Heart right ventricle (tissue), 16 donors: Measurements from ENCODE around the gene NTN3. TPM values are rescaled to one million over a fixed set of nuclear protein-coding genes. Genes with fewer than 3 reads are reported as not detected.
A peak's percentile ranks its signal among the peaks of the same experiment; 100 is the strongest.

ENCODE experiments used
- ATAC-seq, 8 donors: fragments of 200-7000 bp; cut with Tn5 transposase; one replicate each; pipeline ENCODE4 v1.9.1; 2020; ENCODE audit warnings: mild to moderate bottlenecking in 8 of 8, moderate library complexity in 8 of 8, moderate number of reproducible peaks in 1 of 8
- DNase-seq, 2 donors: peaks; one replicate each; pipeline ENCODE4 v3.0.0-alpha.2; 2020
- H3K27ac ChIP-seq, 10 donors: fragments of 200-600 bp; sonication (generic) in 2 of 10; one replicate each; pipeline versions ENCODE4 v1.5.0 to v1.8.0; 2020 to 2022; ENCODE audit warnings: mild to moderate bottlenecking in 3 of 10
- H3K27me3 ChIP-seq, 7 donors: fragments of 200-600 bp; one replicate each; pipeline ENCODE4 v1.8.0; 2021 to 2022; ENCODE audit warnings: mild to moderate bottlenecking in 2 of 7
- H3K36me3 ChIP-seq, 9 donors: fragments of 200-600 bp; sonication (generic) in 1 of 9; one replicate each; pipeline versions ENCODE4 v1.5.0 to v1.8.0; 2020 to 2022; ENCODE audit warnings: mild to moderate bottlenecking in 2 of 9
- H3K4me1 ChIP-seq, 9 donors: fragments of 200-600 bp; sonication (generic) in 1 of 9; one replicate each; pipeline versions ENCODE4 v1.5.0 to v1.8.0; 2020 to 2022; ENCODE audit warnings: mild to moderate bottlenecking in 4 of 9
- H3K4me3 ChIP-seq, 10 donors: fragments of 200-600 bp; sonication (generic) in 2 of 10; one replicate each; pipeline versions ENCODE4 v1.5.0 to v1.8.0; 2020 to 2022; ENCODE audit warnings: mild to moderate bottlenecking in 7 of 10, moderate library complexity in 2 of 10
- H3K9me3 ChIP-seq, 11 donors: fragments of 200-600 bp in 10 of 11; sonication (generic) in 2 of 11; one replicate each; pipeline versions ENCODE4 v1.5.0 to v1.8.0; 2013 to 2022; ENCODE audit warnings: mild to moderate bottlenecking in 2 of 11, control low read depth in 1 of 11, moderate library complexity in 1 of 11
- CTCF ChIP-seq, 9 donors: fragments of 200-600 bp; sonication (generic) in 2 of 9; IDR thresholded peaks; one replicate each; pipeline versions ENCODE4 v1.5.0 to v1.8.0; 2021 to 2022; ENCODE audit warnings: antibody characterized with exemption in 9 of 9, mild to moderate bottlenecking in 5 of 9, moderate library complexity in 1 of 9
- WGBS, 2 donors: extraction: QIAGEN DNeasy Blood & Tissue Kit; methylation state at CpG; one replicate each; pipeline ENCODE4 v1.1.7; 2013; ENCODE audit warnings: inconsistent platforms in 1 of 2; 5-methylcytosine and 5-hydroxymethylcytosine counted together
- intact Hi-C, 10 donors: fragments of 100-400 bp; cut with DNase I; formaldehyde crosslinking; loops; one replicate each; pipeline versions ENCODE4 v1.11.1 to v1.14.2; 2022
- polyA plus RNA-seq, 2 donors: library from polyadenylated mRNA; stranded (reverse); fragments of 200-250 nt; gene quantifications; one replicate each; pipeline ENCODE4 v1.2.3, GENCODE V29; 2013
- total RNA-seq, 10 donors: library from RNA; stranded (reverse); fragmentation: NEBNext Ultra II Directional in 3 of 10; extraction: Animal tissue kit (Norgen Biotek cat#: 25700) in 3 of 10; gene quantifications; one replicate each; pipeline versions ENCODE4 v1.2.1 to v1.2.4, GENCODE V29; 2021 to 2023
- donor health status: Arrhythmogenic right ventricular cardiomyopathy.
- donor health status: ischemic (EF 13 %, LVEDD 7.1; RV severe dilation, severe dysfunction).
- donor health status: healthy with polysubstance abuse.
- donor health status: DM: no; HTN: yes; CAD: no.
- donor health status: DM: no; HTN: no; CAD: no.
- donor health status: ischemic (EF 25% LVEDD 6.9; RV normal size, moderate dysfunction).
- donor health status: ischemic (EF 25% LVEDD 5.7; RV mildly dilated, moderate dysfunction).
- donor health status: healthy.
- donor health status: DM: yes; HTN: yes; CAD: no.
- donor health status: Ischemic cardiomyopathy.
- donor health status: ischemic (EF 35%, LVEDD 5.7; RV mildly dilated, moderate dysfunction).
- donor health status: nonischemic (EF 11% LVEDD 7.7; RV severe dilation, severe dysfunction).
- donor health status: DM: yes; HTN: yes; CAD: no.
- donor health status: PGD.
- donor health status: ischemic (EF 29% LVEDD 5.4; RV normal size, mild dysfunction).
- donor health status: nonischemic (EF 23%, LVEDD 6.1; RV moderate dilation, normal function).

NTN3 gene
- total and polyA plus RNA-seq, 12 donors, result 0.12 to 0.18 (median 0.17) TPM; not detected in 9

DNA sequence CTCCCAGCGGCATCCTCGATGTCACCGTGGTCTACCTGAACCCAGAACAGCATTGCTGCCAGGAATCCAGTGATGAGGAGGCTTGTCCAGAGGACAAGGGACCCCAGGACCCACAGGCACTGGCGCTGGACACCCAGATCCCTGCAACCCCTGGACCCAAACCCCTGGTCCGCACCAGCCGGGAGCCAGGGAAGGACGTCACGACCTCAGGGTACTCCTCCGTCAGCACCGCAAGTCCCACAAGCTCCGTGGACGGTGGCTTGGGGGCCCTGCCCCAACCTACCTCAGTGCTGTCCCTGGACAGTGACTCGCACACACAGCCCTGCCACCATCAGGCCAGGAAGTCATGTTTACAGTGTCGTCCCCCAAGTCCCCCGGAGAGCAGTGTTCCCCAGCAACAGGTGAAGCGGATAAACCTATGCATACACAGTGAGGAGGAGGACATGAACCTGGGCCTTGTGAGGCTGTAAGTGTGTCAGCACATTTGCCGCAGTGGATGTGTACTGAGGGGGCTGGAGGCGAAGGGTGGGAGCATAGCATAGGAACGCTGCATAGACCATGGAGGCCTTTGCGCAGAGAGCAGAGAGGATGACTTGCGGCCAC is 14.4 kb upstream of the NTN3 start:
- Histone ChIP-seq H3K27ac (no peak overlapping the region), H3K4me3 (no peak overlapping the region), H3K9me3 (no peaks in the 10 kb centered on the region), H3K36me3 (peaks cover 0 to 57% (median 0%) of the 10 kb centered on the region in 9 donors), H3K27me3 (no peaks in the 10 kb centered on the region), H3K4me1 (peaks cover 5 to 16% (median 14%) of the 10 kb centered on the region in 9 donors)
- TF ChIP-seq CTCF (IDR thresholded peaks at IDR 0.05), result no peak
- no peak for ATAC-seq
- 94 to 95% methylated on average over 21 of the region's 21 CpGs for WGBS, 2 donors
- intact Hi-C loops, result loop anchor here in 1 of 10 donors (5.0 kb wide), 1 partner anchor 46 kb away; no protein-coding TSS in a partner anchor
- DNase-seq, result no peak

DNA sequence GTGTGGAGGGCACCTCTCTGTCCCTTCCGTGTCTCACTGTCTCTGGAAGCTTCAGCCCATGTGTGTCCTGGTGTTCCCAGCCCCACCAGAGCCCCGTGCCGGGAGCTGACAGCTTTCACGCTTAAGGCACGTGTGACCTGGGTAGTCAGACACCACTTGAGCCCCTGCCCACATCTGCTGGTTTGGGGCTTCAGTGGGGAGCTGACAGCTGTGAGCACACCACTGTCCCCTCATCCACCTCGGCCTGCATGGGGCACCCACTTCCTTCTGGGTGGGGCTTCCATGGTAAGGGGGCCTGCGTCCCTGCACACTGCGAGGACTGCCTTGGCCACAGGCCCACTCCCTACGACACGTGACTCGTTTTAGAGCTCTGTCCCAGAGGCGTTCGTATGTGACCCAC is 13.8 kb upstream of the NTN3 start:
- Histone ChIP-seq H3K27ac (no peak overlapping the region), H3K36me3 (peaks cover 0 to 51% (median 0%) of the 10 kb centered on the region in 9 donors), H3K4me1 (peaks cover 5 to 16% (median 14%) of the 10 kb centered on the region in 9 donors), H3K4me3 (no peak overlapping the region), H3K9me3 (no peaks in the 10 kb centered on the region), H3K27me3 (no peaks in the 10 kb centered on the region)
- ATAC-seq (no peak), DNase-seq (no peak)
- no peak for TF ChIP-seq CTCF (IDR thresholded peaks at IDR 0.05)
- intact Hi-C loops, result loop anchor here in 1 of 10 donors (5.0 kb wide), 1 partner anchor 45 kb away; no protein-coding TSS in a partner anchor
- WGBS, 2 donors, result 67 to 74% methylated on average over 13 of the region's 13 CpGs

DNA sequence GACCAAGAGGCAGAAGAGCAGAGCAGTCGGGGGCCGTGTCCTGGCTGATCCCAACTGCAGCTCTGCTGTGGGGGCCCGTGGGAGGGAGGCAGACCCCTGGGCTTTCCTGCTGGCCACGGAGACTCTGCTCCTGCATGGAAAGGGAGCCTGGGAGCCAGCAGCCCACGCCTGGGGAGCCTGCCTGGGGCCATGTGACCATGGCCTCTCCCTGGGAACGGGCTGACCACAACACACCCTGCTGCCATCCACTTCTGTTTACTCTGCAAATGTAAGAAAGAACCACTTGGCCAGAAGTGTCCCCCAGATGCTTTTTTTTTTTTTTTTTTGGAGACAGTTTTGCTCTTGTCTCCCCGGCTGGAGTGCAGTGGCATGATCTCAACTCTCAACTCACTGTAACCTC is 13.2 kb upstream of the NTN3 start:
- ATAC-seq, result no peak
- TF ChIP-seq CTCF (IDR thresholded peaks at IDR 0.05), result no peak
- Histone ChIP-seq H3K4me1 (peaks cover 5 to 16% (median 14%) of the 10 kb centered on the region in 9 donors), H3K27ac (no peak overlapping the region), H3K27me3 (no peaks in the 10 kb centered on the region), H3K9me3 (no peaks in the 10 kb centered on the region), H3K4me3 (no peak overlapping the region), H3K36me3 (peaks cover 0 to 44% (median 0%) of the 10 kb centered on the region in 9 donors)
- no peak for DNase-seq
- intact Hi-C loops, result loop anchor here in 1 of 10 donors (5.0 kb wide), 1 partner anchor 44 kb away; no protein-coding TSS in a partner anchor
- WGBS, 2 donors, result 77 to 81% methylated on average over 7 of the region's 7 CpGs

GRCh38 chr16:2458887-2459646 is 12.0 kb upstream of the NTN3 start:
- 25% methylated on average over 18 of the region's 18 CpGs for WGBS, 2 donors
- ATAC-seq, result peak in 4 of 8 donors; percentile 4 to 30 (median 10)
- peak overlapping the region in 6 of 10 donors; percentile 24 to 59 (median 44) for H3K27ac ChIP-seq

More at GRCh38 chr16:2458887-2459646, 12.0 kb upstream of the NTN3 start:
- DNase-seq, result no peak
- peaks cover 5 to 16% (median 14%) of the 10 kb centered on the region in 9 donors for H3K4me1 ChIP-seq
- H3K27me3 ChIP-seq, result no peaks in the 10 kb centered on the region
- peaks cover 0 to 33% (median 0%) of the 10 kb centered on the region in 9 donors for H3K36me3 ChIP-seq
- H3K4me3 ChIP-seq, result peak overlapping the region in 9 of 10 donors; percentile 44 to 76 (median 63)
- intact Hi-C loops, result loop anchor here in 1 of 10 donors (5.0 kb wide), 1 partner anchor 43 kb away; no protein-coding TSS in a partner anchor
- no peaks in the 10 kb centered on the region for H3K9me3 ChIP-seq
- no peak for TF ChIP-seq CTCF (IDR thresholded peaks at IDR 0.05)
